Right lung (tissue), 10 donors: ENCODE data around the gene PMM1. TPM values are rescaled to one million over a fixed set of nuclear protein-coding genes. Genes with fewer than 3 reads are reported as not detected.
"Not testable (repeated sequence)": the region's sequence is repeated elsewhere in the genome, so short reads cannot be mapped to it uniquely, and the experiment has no call there.

Experiments
- DNase-seq, 2 donors: peaks; one replicate each; pipeline ENCODE4 v3.0.0-alpha.2; 2013
- long read RNA-seq, 8 donors: transcript quantifications; one replicate each; lab custom pipeline, GENCODE V29; 2026
- polyA plus RNA-seq, 5 donors: library from polyadenylated mRNA; unstranded; fragments of 120-200 nt; gene quantifications; one replicate each; pipeline versions ENCODE4 v1.2.1 to v1.2.3, GENCODE V29; 2013; ENCODE audit warnings: inconsistent platforms in 1 of 5, low replicate concordance in 1 of 5; ENCODE audit not compliant: insufficient read length in 5 of 5, insufficient read depth in 1 of 5

The PMM1 gene
- 10 to 100 TPM; 41.2 to 63.1 (median 52.3) TPM for polyA plus RNA-seq
- long read RNA-seq, donor 1, transcript PMM1-201 (8 exons, 1,298 nt) = major isoform, 33 of 93 reads
- long read RNA-seq, donor 1, partial matches to known transcripts = 51 of 93 reads
- long read RNA-seq, donor 1, other reads (novel, unspliced or antisense) = 0 of 93 reads
- long read RNA-seq, donor 2, transcript PMM1-201 (8 exons, 1,298 nt) = major isoform, 15 of 18 reads
- long read RNA-seq, donor 2, partial matches to known transcripts = 0 of 18 reads
- long read RNA-seq, donor 2, other reads (novel, unspliced or antisense) = 0 of 18 reads
- long read RNA-seq, donor 3, transcript PMM1-201 (8 exons, 1,298 nt) = major isoform, 22 of 45 reads
- long read RNA-seq, donor 3, partial matches to known transcripts = 18 of 45 reads
- long read RNA-seq, donor 3, other reads (novel, unspliced or antisense) = 0 of 45 reads
- long read RNA-seq, donor 4, transcript PMM1-201 (8 exons, 1,298 nt) = major isoform, 15 of 20 reads
- long read RNA-seq, donor 4, partial matches to known transcripts = 0 of 20 reads
- long read RNA-seq, donor 4, other reads (novel, unspliced or antisense) = 0 of 20 reads
- long read RNA-seq, donor 5, transcript PMM1-201 (8 exons, 1,298 nt) = major isoform, 24 of 71 reads
- long read RNA-seq, donor 5, partial matches to known transcripts = 40 of 71 reads
- long read RNA-seq, donor 5, other reads (novel, unspliced or antisense) = 0 of 71 reads
- long read RNA-seq, donor 6, transcript PMM1-201 (8 exons, 1,298 nt) = major isoform, 29 of 50 reads
- long read RNA-seq, donor 6, partial matches to known transcripts = 12 of 50 reads
- long read RNA-seq, donor 6, other reads (novel, unspliced or antisense) = 0 of 50 reads
- long read RNA-seq, donor 7, transcript PMM1-201 (8 exons, 1,298 nt) = major isoform, 14 of 26 reads
- long read RNA-seq, donor 7, partial matches to known transcripts = 8 of 26 reads
- long read RNA-seq, donor 7, other reads (novel, unspliced or antisense) = 0 of 26 reads
- long read RNA-seq, donor 8, transcript PMM1-201 (8 exons, 1,298 nt) = major isoform, 11 of 19 reads
- long read RNA-seq, donor 8, partial matches to known transcripts = 6 of 19 reads
- long read RNA-seq, donor 8, other reads (novel, unspliced or antisense) = 0 of 19 reads

- peak; percentile 100 for DNase-seq
Observed at GRCh38 chr22:41589391-41590241, at the start of gene PMM1. Gene PMM1, minus strand, starts transcription at chr22:41589840. Its CDS starts 35 bp downstream, at chr22:41589805.

- DNase-seq = no peak
Observed at GRCh38 chr22:41638748-41639147, 49.1 kb upstream of the PMM1 start.

- no peak for DNase-seq
Observed at GRCh38 chr22:41638124-41638523, 48.5 kb upstream of the PMM1 start.

- DNase-seq = not testable (repeated sequence)
Observed at GRCh38 chr22:41637623-41638022, 48.0 kb upstream of the PMM1 start.

GRCh38 chr22:41636467-41636866 is 46.8 kb upstream of the PMM1 start:
- no peak for DNase-seq

GRCh38 chr22:41634610-41635009 is 45.0 kb upstream of the PMM1 start:
- not testable (repeated sequence) for DNase-seq

- DNase-seq = not testable (repeated sequence)
Observed at GRCh38 chr22:41631615-41632014, 42.0 kb upstream of the PMM1 start.

GRCh38 chr22:41631115-41631514 is 41.5 kb upstream of the PMM1 start:
- DNase-seq = not testable (repeated sequence)

- no peak for DNase-seq
Observed at GRCh38 chr22:41625577-41625976, 35.9 kb upstream of the PMM1 start.

GRCh38 chr22:41621911-41622179 is 32.2 kb upstream of the PMM1 start:
- no peak for DNase-seq

GRCh38 chr22:41621099-41621910 is 31.7 kb upstream of the PMM1 start, which contains the start of gene XRCC6:
Gene XRCC6, plus strand, starts transcription at chr22:41621295. Its CDS starts 710 bp downstream, at chr22:41622005.
- peak; percentile 99 to 100 for DNase-seq

- DNase-seq = peak in 1 of 2 donors; percentile 43
Observed at GRCh38 chr22:41620589-41621098, 31.0 kb upstream of the PMM1 start, which contains the start of gene DESI1. Gene DESI1, minus strand, starts transcription at chr22:41621043. Its CDS starts 204 bp downstream, at chr22:41620839.

GRCh38 chr22:41619979-41620588 is 30.4 kb upstream of the PMM1 start:
- peak in 1 of 2 donors; percentile 15 for DNase-seq

- DNase-seq = no peak
Observed at GRCh38 chr22:41613456-41613855, 23.8 kb upstream of the PMM1 start.

- DNase-seq = no peak
Observed at GRCh38 chr22:41612603-41613306, 23.1 kb upstream of the PMM1 start.

- no peak for DNase-seq
Observed at GRCh38 chr22:41608386-41608785, 18.7 kb upstream of the PMM1 start.

- DNase-seq = no peak
Observed at GRCh38 chr22:41603873-41604332, 14.3 kb upstream of the PMM1 start.

- no peak for DNase-seq
Observed at GRCh38 chr22:41600976-41601375, 11.3 kb upstream of the PMM1 start.
